ENCODE data around the gene UBALD1.

- TF ChIP-seq CTCF (IDR thresholded peaks at IDR 0.05): no peak
- TF ChIP-seq POLR2A (IDR thresholded peaks at IDR 0.05): no peak
Observed at GRCh38 chr16:4637501-4638166, 22.9 kb upstream of the UBALD1 start.

Data from thyroid gland (tissue), 4 donors.